ENCODE data around the gene MUC20.
"Not testable (repeated sequence)": the region's sequence is repeated elsewhere in the genome, so short reads cannot be mapped to it uniquely, and the experiment has no call there.

Gene MUC20

GRCh38 chr3:195692781-195693427 lies 27.9 kb upstream of the MUC20 start:
- DNase-seq: no peak
- peaks cover 16% of the 10 kb centered on the region for H3K36me3 ChIP-seq (ENCODE audit: control insufficient read depth, insufficient read depth, low read length)
- no peaks in the 10 kb centered on the region for H3K9me3 ChIP-seq (ENCODE audit: control insufficient read depth, low read length)
- H3K27ac ChIP-seq (ENCODE audit: insufficient read depth, low read length, poor library complexity, severe bottlenecking): no peak overlapping the region
- no peaks in the 10 kb centered on the region for H3K27me3 ChIP-seq (replicated peaks; ENCODE audit: control insufficient read depth, insufficient read depth, low read length, poor library complexity, severe bottlenecking)
- H3K4me3 ChIP-seq (ENCODE audit: insufficient read depth, low read depth, low read length, poor library complexity, severe bottlenecking): no peak overlapping the region
- no peaks in the 10 kb centered on the region for H3K4me1 ChIP-seq (ENCODE audit: control insufficient read depth, insufficient read depth, low read length, poor library complexity, severe bottlenecking)

- peaks cover 16% of the 10 kb centered on the region for H3K36me3 ChIP-seq (ENCODE audit: control insufficient read depth, insufficient read depth, low read length)
- no peak for DNase-seq
- H3K4me3 ChIP-seq (ENCODE audit: insufficient read depth, low read depth, low read length, poor library complexity, severe bottlenecking): no peak overlapping the region
- H3K27ac ChIP-seq (ENCODE audit: insufficient read depth, low read length, poor library complexity, severe bottlenecking): no peak overlapping the region
- no peaks in the 10 kb centered on the region for H3K27me3 ChIP-seq (replicated peaks; ENCODE audit: control insufficient read depth, insufficient read depth, low read length, poor library complexity, severe bottlenecking)
- no peaks in the 10 kb centered on the region for H3K9me3 ChIP-seq (ENCODE audit: control insufficient read depth, low read length)
- no peaks in the 10 kb centered on the region for H3K4me1 ChIP-seq (ENCODE audit: control insufficient read depth, insufficient read depth, low read length, poor library complexity, severe bottlenecking)
Observed at GRCh38 chr3:195693428-195694216, 27.2 kb upstream of the MUC20 start.

GRCh38 chr3:195694217-195695076 lies 26.3 kb upstream of the MUC20 start:
- H3K36me3 ChIP-seq (ENCODE audit: control insufficient read depth, insufficient read depth, low read length): peaks cover 16% of the 10 kb centered on the region
- H3K4me1 ChIP-seq (ENCODE audit: control insufficient read depth, insufficient read depth, low read length, poor library complexity, severe bottlenecking); H3K9me3 ChIP-seq (ENCODE audit: control insufficient read depth, low read length); H3K27me3 ChIP-seq (replicated peaks; ENCODE audit: control insufficient read depth, insufficient read depth, low read length, poor library complexity, severe bottlenecking); DNase-seq; H3K4me3 ChIP-seq (ENCODE audit: insufficient read depth, low read depth, low read length, poor library complexity, severe bottlenecking); H3K27ac ChIP-seq (ENCODE audit: insufficient read depth, low read length, poor library complexity, severe bottlenecking): not testable (repeated sequence)

GRCh38 chr3:195696632-195697278 lies 24.0 kb upstream of the MUC20 start:
- Histone ChIP-seq H3K4me1 (ENCODE audit: control insufficient read depth, insufficient read depth, low read length, poor library complexity, severe bottlenecking) (no peaks in the 10 kb centered on the region), H3K4me3 (ENCODE audit: insufficient read depth, low read depth, low read length, poor library complexity, severe bottlenecking) (no peak overlapping the region)
- DNase-seq: no peak

GRCh38 chr3:195697582-195698324 lies 23.0 kb upstream of the MUC20 start:
- DNase-seq: no peak
- Histone ChIP-seq H3K4me3 (ENCODE audit: insufficient read depth, low read depth, low read length, poor library complexity, severe bottlenecking) (no peak overlapping the region), H3K9me3 (ENCODE audit: control insufficient read depth, low read length) (no peaks in the 10 kb centered on the region), H3K4me1 (ENCODE audit: control insufficient read depth, insufficient read depth, low read length, poor library complexity, severe bottlenecking) (no peaks in the 10 kb centered on the region), H3K27me3 (replicated peaks; ENCODE audit: control insufficient read depth, insufficient read depth, low read length, poor library complexity, severe bottlenecking) (no peaks in the 10 kb centered on the region), H3K36me3 (ENCODE audit: control insufficient read depth, insufficient read depth, low read length) (peaks cover 10% of the 10 kb centered on the region), H3K27ac (ENCODE audit: insufficient read depth, low read length, poor library complexity, severe bottlenecking) (no peak overlapping the region)

More at GRCh38 chr3:195696632-195697278, 24.0 kb upstream of the MUC20 start:
- no peak overlapping the region for H3K27ac ChIP-seq (ENCODE audit: insufficient read depth, low read length, poor library complexity, severe bottlenecking)
- H3K27me3 ChIP-seq (replicated peaks; ENCODE audit: control insufficient read depth, insufficient read depth, low read length, poor library complexity, severe bottlenecking): no peaks in the 10 kb centered on the region
- H3K9me3 ChIP-seq (ENCODE audit: control insufficient read depth, low read length): no peaks in the 10 kb centered on the region
- H3K36me3 ChIP-seq (ENCODE audit: control insufficient read depth, insufficient read depth, low read length): peaks cover 13% of the 10 kb centered on the region

- Histone ChIP-seq H3K9me3 (ENCODE audit: control insufficient read depth, low read length) (no peaks in the 10 kb centered on the region), H3K4me3 (ENCODE audit: insufficient read depth, low read depth, low read length, poor library complexity, severe bottlenecking) (no peak overlapping the region), H3K27ac (ENCODE audit: insufficient read depth, low read length, poor library complexity, severe bottlenecking) (no peak overlapping the region), H3K27me3 (replicated peaks; ENCODE audit: control insufficient read depth, insufficient read depth, low read length, poor library complexity, severe bottlenecking) (no peaks in the 10 kb centered on the region), H3K36me3 (ENCODE audit: control insufficient read depth, insufficient read depth, low read length) (peaks cover 10% of the 10 kb centered on the region), H3K4me1 (ENCODE audit: control insufficient read depth, insufficient read depth, low read length, poor library complexity, severe bottlenecking) (no peaks in the 10 kb centered on the region)
- DNase-seq: no peak
Observed at GRCh38 chr3:195698325-195698646, 22.5 kb upstream of the MUC20 start.

- Histone ChIP-seq H3K9me3 (ENCODE audit: control insufficient read depth, low read length) (no peaks in the 10 kb centered on the region), H3K4me3 (ENCODE audit: insufficient read depth, low read depth, low read length, poor library complexity, severe bottlenecking) (no peak overlapping the region), H3K4me1 (ENCODE audit: control insufficient read depth, insufficient read depth, low read length, poor library complexity, severe bottlenecking) (no peaks in the 10 kb centered on the region), H3K27me3 (replicated peaks; ENCODE audit: control insufficient read depth, insufficient read depth, low read length, poor library complexity, severe bottlenecking) (no peaks in the 10 kb centered on the region), H3K36me3 (ENCODE audit: control insufficient read depth, insufficient read depth, low read length) (peaks cover 6% of the 10 kb centered on the region), H3K27ac (ENCODE audit: insufficient read depth, low read length, poor library complexity, severe bottlenecking) (no peak overlapping the region)
- no peak for DNase-seq
Observed at GRCh38 chr3:195698647-195699387, 22.0 kb upstream of the MUC20 start.

- Histone ChIP-seq H3K9me3 (ENCODE audit: control insufficient read depth, low read length) (no peaks in the 10 kb centered on the region), H3K4me1 (ENCODE audit: control insufficient read depth, insufficient read depth, low read length, poor library complexity, severe bottlenecking) (no peaks in the 10 kb centered on the region), H3K36me3 (ENCODE audit: control insufficient read depth, insufficient read depth, low read length) (peaks cover under 1% of the 10 kb centered on the region), H3K27me3 (replicated peaks; ENCODE audit: control insufficient read depth, insufficient read depth, low read length, poor library complexity, severe bottlenecking) (no peaks in the 10 kb centered on the region), H3K27ac (ENCODE audit: insufficient read depth, low read length, poor library complexity, severe bottlenecking) (no peak overlapping the region), H3K4me3 (ENCODE audit: insufficient read depth, low read depth, low read length, poor library complexity, severe bottlenecking) (no peak overlapping the region)
- DNase-seq: no peak
Observed at GRCh38 chr3:195699388-195699771, 21.4 kb upstream of the MUC20 start.

- no peak for DNase-seq
- Histone ChIP-seq H3K27me3 (replicated peaks; ENCODE audit: control insufficient read depth, insufficient read depth, low read length, poor library complexity, severe bottlenecking) (no peaks in the 10 kb centered on the region), H3K4me3 (ENCODE audit: insufficient read depth, low read depth, low read length, poor library complexity, severe bottlenecking) (no peak overlapping the region), H3K9me3 (ENCODE audit: control insufficient read depth, low read length) (no peaks in the 10 kb centered on the region), H3K27ac (ENCODE audit: insufficient read depth, low read length, poor library complexity, severe bottlenecking) (no peak overlapping the region), H3K4me1 (ENCODE audit: control insufficient read depth, insufficient read depth, low read length, poor library complexity, severe bottlenecking) (no peaks in the 10 kb centered on the region), H3K36me3 (ENCODE audit: control insufficient read depth, insufficient read depth, low read length) (no peaks in the 10 kb centered on the region)
Observed at GRCh38 chr3:195699860-195700259, 20.9 kb upstream of the MUC20 start.
